HG03196 (cell line): ENCODE results near the gene GLRA1.
"Not testable (repeated sequence)": the region's sequence is repeated elsewhere in the genome, so short reads cannot be mapped to it uniquely, and the experiment has no call there.

Source experiments
- ATAC-seq: cut with Tn5 transposase; IDR thresholded peaks from one replicate; pipeline ENCODE4 v1.9.1; 2021; ENCODE audit not compliant: unreplicated experiment

GLRA1 gene

DNA sequence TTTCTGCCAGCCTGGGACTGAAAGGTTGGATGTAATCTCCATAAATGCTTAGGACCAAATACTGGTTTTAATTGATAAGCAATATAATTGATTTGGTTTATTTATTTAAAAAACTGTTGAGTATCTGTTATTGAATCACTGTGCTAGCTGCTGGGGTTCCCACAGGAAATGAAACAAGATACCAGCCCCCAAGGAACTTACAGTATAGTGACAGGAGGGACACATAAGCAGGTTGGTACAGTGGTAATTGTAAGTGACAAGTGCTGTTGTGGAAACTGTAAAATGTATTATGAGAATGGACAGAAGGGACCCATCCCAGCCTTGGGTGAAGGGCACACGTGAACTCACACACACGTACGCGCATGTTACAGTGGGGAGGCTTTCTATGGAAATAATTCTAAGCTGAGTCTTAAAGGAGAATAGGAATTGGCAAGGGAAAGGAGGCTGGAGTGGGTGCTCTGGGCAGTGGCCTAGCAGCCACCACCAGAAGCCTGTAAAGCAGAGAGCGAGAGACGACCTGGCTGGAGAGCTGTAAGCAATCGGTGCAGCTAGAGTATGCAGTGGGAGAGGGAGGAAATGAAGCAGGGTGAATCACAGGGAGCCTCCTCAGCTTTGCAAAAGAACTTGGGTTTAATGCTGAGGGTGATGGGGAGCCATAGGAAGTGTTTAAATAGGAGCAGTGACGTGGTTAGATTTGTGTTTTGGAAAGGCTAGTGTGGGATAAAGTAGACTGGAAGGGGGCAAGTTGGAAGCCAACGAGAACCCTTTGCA is 39.3 kb downstream of the GLRA1 start:
- ATAC-seq: no peak

- ATAC-seq: no peak
Measured at GRCh38 chr5:151881621-151882225, 42.9 kb downstream of the GLRA1 start.

DNA sequence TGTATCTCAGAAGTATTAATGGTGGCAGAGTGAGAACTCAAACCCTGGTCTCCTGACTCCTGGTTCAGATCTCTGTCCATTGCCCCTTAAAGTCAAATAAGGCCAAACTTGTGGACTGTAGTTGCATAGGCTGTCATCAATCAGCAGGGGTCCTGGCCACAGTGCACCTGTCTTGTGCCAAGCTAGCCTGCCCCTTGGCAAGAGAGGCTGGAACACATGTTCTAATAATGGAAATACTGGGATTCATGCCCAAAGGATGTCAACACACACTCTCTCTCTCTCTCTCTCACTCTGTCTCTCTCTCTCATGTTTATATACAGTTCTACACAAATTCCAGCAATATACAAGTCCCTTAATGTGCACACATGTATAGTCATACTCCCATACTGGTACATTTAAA is 44.3 kb downstream of the GLRA1 start:
- ATAC-seq: no peak

GRCh38 chr5:151873701-151874100 is 51.0 kb downstream of the GLRA1 start:
- no peak for ATAC-seq

- ATAC-seq: no peak
Measured at GRCh38 chr5:151872701-151873100, 52.0 kb downstream of the GLRA1 start.

DNA sequence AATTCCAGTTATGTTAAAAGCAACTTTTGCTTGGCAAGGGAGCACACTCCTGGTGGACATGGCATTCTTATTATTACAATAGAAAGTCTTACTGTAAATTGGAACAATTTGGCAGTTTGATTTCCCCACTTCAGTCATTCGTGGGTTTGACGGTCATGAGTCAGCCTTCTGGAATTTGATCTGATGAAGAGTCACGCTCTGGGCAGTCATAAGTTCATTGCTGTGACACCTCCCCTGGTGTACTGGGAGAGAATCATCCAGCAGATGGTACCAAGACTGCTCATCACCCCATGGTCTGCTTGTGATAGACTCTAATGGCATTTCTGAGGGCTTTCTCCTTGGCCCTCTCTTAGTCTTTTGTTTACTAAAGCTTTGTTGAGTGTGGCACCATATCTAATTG is 53.8 kb downstream of the GLRA1 start:
- no peak for ATAC-seq

GRCh38 chr5:151870271-151870670 is 54.4 kb downstream of the GLRA1 start:
- ATAC-seq: no peak

GRCh38 chr5:151869843-151870242 is 54.8 kb downstream of the GLRA1 start:
- no peak for ATAC-seq

GRCh38 chr5:151868451-151868850 is 56.2 kb downstream of the GLRA1 start:
- ATAC-seq: no peak

GRCh38 chr5:151864061-151864748 is 60.4 kb downstream of the GLRA1 start:
- ATAC-seq: no peak

DNA sequence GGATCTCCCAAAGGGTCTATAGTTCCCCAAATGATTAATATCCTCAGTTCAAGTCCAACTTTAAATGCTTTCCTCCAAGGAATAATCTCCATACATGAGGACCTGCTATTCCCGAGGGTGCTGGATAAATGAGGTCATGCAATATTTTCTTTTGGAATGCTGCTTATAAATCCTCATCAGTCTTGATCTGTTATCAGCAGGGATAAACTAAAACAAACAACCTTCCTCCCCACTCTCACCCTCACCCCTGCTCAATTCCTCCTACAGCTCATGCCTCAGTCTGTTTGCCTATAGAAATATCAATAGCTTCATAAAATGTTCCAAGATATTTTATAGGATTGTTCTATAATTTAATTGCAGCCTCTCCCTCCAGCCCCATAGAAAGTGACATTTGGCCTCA is 61.1 kb downstream of the GLRA1 start:
- ATAC-seq: no peak

- ATAC-seq: no peak
Measured at GRCh38 chr5:151862811-151863472, 61.7 kb downstream of the GLRA1 start.

- not testable (repeated sequence) for ATAC-seq
Measured at GRCh38 chr5:151860867-151861266, 63.8 kb downstream of the GLRA1 start.

DNA sequence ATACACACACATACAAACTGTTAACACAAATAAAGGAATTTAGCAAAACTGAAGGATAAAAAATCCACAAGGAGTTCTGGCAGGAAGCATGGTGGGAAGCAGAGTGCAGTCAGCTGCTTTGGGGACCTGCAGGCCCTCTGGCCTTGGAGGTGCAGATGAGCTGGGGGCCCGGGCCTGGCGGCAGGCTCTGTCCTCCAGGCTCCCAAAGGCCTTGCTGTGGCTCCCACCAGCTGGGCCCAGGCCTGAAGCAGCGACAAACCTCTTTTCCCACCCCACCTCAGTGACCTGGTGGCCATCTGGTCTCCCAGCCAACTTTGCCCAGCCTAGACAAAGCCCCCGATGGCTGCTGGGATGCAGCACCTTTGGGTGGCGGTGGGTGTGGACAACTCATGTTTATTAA is 67.8 kb downstream of the GLRA1 start:
- ATAC-seq: no peak

- ATAC-seq: no peak
Measured at GRCh38 chr5:151855701-151856100, 69.0 kb downstream of the GLRA1 start.

GRCh38 chr5:151847871-151848270 is 76.8 kb downstream of the GLRA1 start:
- ATAC-seq: no peak

- ATAC-seq: no peak
Measured at GRCh38 chr5:151846765-151847164, 77.9 kb downstream of the GLRA1 start.

GRCh38 chr5:151832843-151833242 is 91.8 kb downstream of the GLRA1 start:
- not testable (repeated sequence) for ATAC-seq

- no peak for ATAC-seq
Measured at GRCh38 chr5:151829370-151829769, 95.3 kb downstream of the GLRA1 start.

DNA sequence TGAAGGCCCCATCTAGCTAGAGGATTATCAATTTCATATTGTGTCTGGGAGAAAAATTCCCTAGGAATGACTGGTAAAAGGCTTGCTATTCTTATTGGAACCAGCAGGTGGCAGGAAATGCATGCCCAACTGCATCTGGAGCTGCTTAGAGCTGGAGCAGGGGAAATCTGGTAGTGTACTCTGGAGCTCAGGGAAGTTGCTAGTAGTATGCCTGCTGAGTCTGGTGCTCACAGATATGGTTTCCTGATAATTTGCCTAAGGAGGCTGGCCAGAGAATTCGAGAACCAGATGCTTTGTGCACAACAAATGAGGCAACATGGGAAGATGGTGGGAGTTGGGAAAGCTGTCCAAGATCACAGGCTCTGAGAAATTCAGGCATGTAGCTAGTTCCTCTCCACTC is 99.2 kb downstream of the GLRA1 start:
- no peak for ATAC-seq

DNA sequence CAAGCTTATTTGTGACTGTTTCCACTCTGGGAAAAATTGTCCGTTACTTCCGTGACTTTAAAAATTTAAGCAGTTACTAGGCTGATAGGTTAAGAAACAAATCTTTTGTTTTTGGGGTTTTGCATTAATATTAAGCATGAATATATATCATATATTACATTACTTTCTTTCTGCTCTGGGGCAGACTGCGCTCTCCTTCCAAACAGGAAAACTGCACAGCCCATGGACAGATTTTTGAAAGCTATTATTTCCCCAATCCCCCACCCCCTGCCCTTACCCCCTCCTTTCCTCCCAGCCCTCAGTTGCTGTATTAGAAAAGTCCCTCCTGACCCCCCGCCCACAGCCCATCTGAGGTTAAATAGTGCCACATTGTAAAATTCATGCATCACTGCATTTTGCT is 102.5 kb downstream of the GLRA1 start:
- ATAC-seq: no peak

DNA sequence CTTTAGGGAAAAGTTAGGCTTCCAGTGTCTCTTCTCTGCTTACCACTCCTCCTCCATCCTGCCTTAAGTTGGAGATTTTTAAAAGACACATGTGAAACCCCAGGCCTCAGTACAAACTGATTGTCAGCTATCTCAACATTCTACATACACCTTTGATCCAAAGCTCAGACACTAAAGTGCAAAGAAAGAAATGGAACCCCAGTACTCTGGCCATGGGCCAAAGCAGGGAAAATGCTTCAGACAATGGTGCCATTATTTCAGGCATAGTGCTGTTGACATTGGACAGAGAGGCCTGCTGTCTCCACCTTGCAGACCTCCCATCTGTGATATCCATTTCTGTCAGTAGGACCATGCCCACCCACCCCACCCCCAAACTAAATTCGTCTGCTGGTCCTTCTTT is 103.7 kb downstream of the GLRA1 start:
- ATAC-seq: no peak
